HepG2 (cell line): ENCODE data around the gene ALOXE3. TPM values are rescaled to one million over a fixed set of nuclear protein-coding genes. Genes with fewer than 3 reads are reported as not detected.
A peak's percentile ranks its signal among the peaks of the same experiment; 100 is the strongest.

Source experiments
- DMAP1 ChIP-seq: IDR thresholded peaks from 2 replicates; pipeline ENCODE4 v1.6.1; 2016
- HOXD1 ChIP-seq: sonication (generic); formaldehyde crosslinking; IDR thresholded peaks from 2 replicates; pipeline ENCODE4 v1.5.0; 2020; ENCODE audit warnings: missing genetic modification reagents
- JARID2 ChIP-seq: sonication (generic); formaldehyde crosslinking; IDR thresholded peaks from 2 replicates; pipeline ENCODE4 v1.8.1; 2023; ENCODE audit warnings: missing genetic modification reagents, inconsistent platforms; ENCODE audit not compliant: insufficient replicate concordance
- KDM4B ChIP-seq: sonication (generic); formaldehyde crosslinking; IDR thresholded peaks from 2 replicates; pipeline ENCODE4 v1.4.0; 2020; ENCODE audit warnings: missing genetic modification reagents
- LCORL ChIP-seq, 2 experiments: fragments of 450-650 bp in 1 of 2; sonication (generic) in 1 of 2; formaldehyde crosslinking in 1 of 2; IDR thresholded peaks; 2 replicates each; pipeline versions ENCODE4 v1.5.0 to v1.6.1; 2017 to 2020; ENCODE audit warnings: antibody characterized with exemption in 1 of 2, missing genetic modification reagents in 1 of 2
- MAF1 ChIP-seq: sonication (generic); formaldehyde crosslinking; IDR thresholded peaks from 2 replicates; pipeline ENCODE4 v1.5.0; 2020; ENCODE audit warnings: missing genetic modification reagents, borderline replicate concordance
- MAZ ChIP-seq, 2 experiments: sonication (generic) in 1 of 2; formaldehyde crosslinking in 1 of 2; IDR thresholded peaks; 2 replicates each; pipeline versions ENCODE4 v1.5.0 to v1.6.1; 2012 to 2020; ENCODE audit warnings: low read depth in 2 of 2, mild to moderate bottlenecking in 2 of 2, borderline replicate concordance in 1 of 2, improper control_type of control experiment in 1 of 2, low read length in 1 of 2, missing genetic modification reagents in 1 of 2, moderate library complexity in 1 of 2
- MTF2 ChIP-seq: sonication (generic); formaldehyde crosslinking; IDR thresholded peaks from 2 replicates; pipeline ENCODE4 v1.5.0; 2020; ENCODE audit warnings: missing genetic modification reagents, borderline replicate concordance
- PCBP1 ChIP-seq: fragments of 200-400 bp; formaldehyde crosslinking; IDR thresholded peaks from 2 replicates; pipeline ENCODE4 v1.6.1; 2017; ENCODE audit warnings: mild to moderate bottlenecking, low read depth, low read length, borderline replicate concordance
- RARG ChIP-seq: sonication (generic); formaldehyde crosslinking; IDR thresholded peaks from 2 replicates; pipeline ENCODE4 v1.4.0; 2020; ENCODE audit warnings: low read depth, mild to moderate bottlenecking, missing genetic modification reagents
- SIN3B ChIP-seq: fragments of 150-350 bp; IDR thresholded peaks from 2 replicates; pipeline ENCODE4 v1.6.1; 2014; ENCODE audit warnings: low read length
- SMARCE1 ChIP-seq: fragments of 450-650 bp; IDR thresholded peaks from 2 replicates; pipeline ENCODE4 v1.6.1; 2017; ENCODE audit warnings: borderline replicate concordance
- TBX3 ChIP-seq: fragments of 450-650 bp; IDR thresholded peaks from 2 replicates; pipeline ENCODE4 v1.6.1; 2017; ENCODE audit warnings: antibody characterized with exemption, mild to moderate bottlenecking, inconsistent platforms, borderline replicate concordance
- TEF ChIP-seq: sonication (generic); formaldehyde crosslinking; IDR thresholded peaks from 2 replicates; pipeline ENCODE4 v1.5.0; 2020; ENCODE audit warnings: missing genetic modification reagents
- THYN1 ChIP-seq: sonication (generic); formaldehyde crosslinking; IDR thresholded peaks from 2 replicates; pipeline ENCODE4 v1.8.1; 2023; ENCODE audit warnings: low read depth, mild to moderate bottlenecking, moderate library complexity, missing genetic modification reagents, borderline replicate concordance
- YY1 ChIP-seq: IDR thresholded peaks from 2 replicates; pipeline ENCODE4 v1.6.1; 2011; ENCODE audit warnings: low read length, low read depth, moderate library complexity, mild to moderate bottlenecking; ENCODE audit not compliant: insufficient read depth, insufficient replicate concordance
- ZNF264 ChIP-seq: sonication (generic); formaldehyde crosslinking; IDR thresholded peaks from 2 replicates; pipeline ENCODE4 v1.4.0; 2020; ENCODE audit warnings: missing genetic modification reagents
- ZNF446 ChIP-seq: sonication (generic); formaldehyde crosslinking; IDR thresholded peaks from 2 replicates; pipeline ENCODE4 v1.5.0; 2020; ENCODE audit warnings: mild to moderate bottlenecking, missing genetic modification reagents
- ZNF468 ChIP-seq: sonication (generic); formaldehyde crosslinking; IDR thresholded peaks from 2 replicates; pipeline ENCODE4 v1.8.0; 2022; ENCODE audit warnings: mild to moderate bottlenecking, moderate library complexity, missing genetic modification reagents
- ZNF674 ChIP-seq: sonication (generic); formaldehyde crosslinking; IDR thresholded peaks from 2 replicates; pipeline ENCODE4 v1.5.0; 2020; ENCODE audit warnings: low read depth, mild to moderate bottlenecking, missing genetic modification reagents
- ZNF709 ChIP-seq: sonication (generic); formaldehyde crosslinking; IDR thresholded peaks from 2 replicates; pipeline ENCODE4 v1.5.0; 2020; ENCODE audit warnings: mild to moderate bottlenecking, missing genetic modification reagents
- ZNF766 ChIP-seq: sonication (generic); formaldehyde crosslinking; IDR thresholded peaks from 2 replicates; pipeline ENCODE4 v1.5.0; 2020; ENCODE audit warnings: missing genetic modification reagents, borderline replicate concordance
- ZNF792 ChIP-seq: IDR thresholded peaks from 2 replicates; pipeline ENCODE4 v1.6.1; 2016
- polyA plus RNA-seq, 8 experiments: library from polyadenylated mRNA; depleted of rRNA in 3 of 8; stranded (reverse) in 7 of 8; unstranded in 1 of 8; fragments of >200 nt; fragmentation: Illumina TruSeq in 4 of 8; extraction: Trizol in 4 of 8; gene quantifications; 2 replicates each; pipeline versions ENCODE4 v1.2.1 to v1.2.3, GENCODE V29; 2011 to 2016; ENCODE audit warnings: low read depth in 4 of 8, missing spikeins in 1 of 8, mixed read lengths in 1 of 8; ENCODE audit not compliant: insufficient read depth in 1 of 8
- total RNA-seq, 5 experiments: library from RNA; depleted of rRNA; stranded (reverse); fragments of >200 nt; fragmentation: Illumina TruSeq; extraction: Trizol; gene quantifications; 2 replicates each; pipeline ENCODE4 v1.2.3, GENCODE V29; 2016; ENCODE audit warnings: low read depth in 1 of 5
- TF ChIP-seq, protein P1 (sequence below): IDR thresholded peaks from 2 replicates; pipeline ENCODE4 v1.6.1; 2016; ENCODE audit warnings: missing compliant biosample characterization, missing genetic modification reagents, borderline replicate concordance
- TF ChIP-seq, protein P2 (sequence below): IDR thresholded peaks from 2 replicates; pipeline ENCODE4 v1.6.1; 2016; ENCODE audit warnings: low read depth, borderline replicate concordance
- TF ChIP-seq, protein P3 (sequence below): sonication (generic); formaldehyde crosslinking; IDR thresholded peaks from 2 replicates; pipeline ENCODE4 v1.8.1; 2022; ENCODE audit warnings: low read depth, mild to moderate bottlenecking, missing genetic modification reagents

Gene ALOXE3
- total and polyA plus RNA-seq, 2 of the 13 experiments (the other 11 are each of a cell fraction or from before 2014, with no cell fraction given) = 0.07 TPM; not detected in 1

DNA sequence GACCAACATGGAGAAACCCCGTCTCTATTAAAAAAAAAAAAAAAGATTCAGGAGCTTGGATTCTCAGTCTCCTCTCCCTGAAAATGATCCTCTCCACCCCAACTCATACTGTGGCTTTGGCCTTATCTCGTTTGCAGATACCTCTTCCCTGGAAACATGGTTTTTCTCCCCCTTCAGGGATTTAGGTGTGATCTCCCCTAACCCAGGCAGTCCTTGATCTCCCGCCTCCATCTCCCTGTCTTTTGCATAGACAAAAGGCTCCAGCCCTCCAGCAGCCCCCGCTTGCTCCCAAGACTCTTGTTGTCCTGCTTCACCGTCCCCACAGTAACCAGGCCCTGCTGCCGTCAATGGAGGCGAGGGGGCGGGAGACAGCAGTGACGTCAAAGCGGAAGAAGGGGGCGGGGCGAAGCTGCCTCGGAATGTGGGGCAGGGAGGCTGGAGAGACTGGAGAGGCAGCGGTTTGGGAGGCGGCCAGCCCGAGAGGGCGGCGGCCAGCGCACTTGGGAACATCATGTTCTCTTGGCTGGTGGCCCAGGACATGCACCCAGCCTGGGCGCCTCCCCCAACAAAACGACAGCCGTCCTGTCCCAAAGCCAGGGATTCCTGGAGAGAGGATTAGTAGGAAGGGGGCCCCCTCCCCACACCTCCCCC lies 35.8 kb upstream of the ALOXE3 start (continued):
- no peak for TF ChIP-seq MAF1 (CRISPR knock-in tag)
- no peak for TF ChIP-seq TEF (CRISPR knock-in tag)
- TF ChIP-seq THYN1 = no peak
- TF ChIP-seq SIN3B = no peak
- TF ChIP-seq YY1 = peak; percentile 66
- TF ChIP-seq ZNF709 (CRISPR knock-in tag) = no peak
- no peak for TF ChIP-seq DMAP1 (CRISPR knock-in tag)
- 0 out of 2 replicates have a peak, but pooled peaks have one; percentile 8 for TF ChIP-seq TBX3
- TF ChIP-seq ZNF264 (CRISPR knock-in tag) = no peak
- TF ChIP-seq MTF2 = no peak
- TF ChIP-seq ZNF446 (CRISPR knock-in tag) = no peak
- TF ChIP-seq JARID2 = no peak
- TF ChIP-seq KDM4B (CRISPR knock-in tag) = 0 out of 2 replicates have a peak, but pooled peaks have one; percentile 61
- TF ChIP-seq, protein P1, sequence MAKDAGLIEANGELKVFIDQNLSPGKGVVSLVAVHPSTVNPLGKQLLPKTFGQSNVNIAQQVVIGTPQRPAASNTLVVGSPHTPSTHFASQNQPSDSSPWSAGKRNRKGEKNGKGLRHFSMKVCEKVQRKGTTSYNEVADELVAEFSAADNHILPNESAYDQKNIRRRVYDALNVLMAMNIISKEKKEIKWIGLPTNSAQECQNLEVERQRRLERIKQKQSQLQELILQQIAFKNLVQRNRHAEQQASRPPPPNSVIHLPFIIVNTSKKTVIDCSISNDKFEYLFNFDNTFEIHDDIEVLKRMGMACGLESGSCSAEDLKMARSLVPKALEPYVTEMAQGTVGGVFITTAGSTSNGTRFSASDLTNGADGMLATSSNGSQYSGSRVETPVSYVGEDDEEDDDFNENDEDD = peak; percentile 40; the same call in 1 of the 2 replicates
- no peak for TF ChIP-seq LCORL (IDR thresholded peaks at IDR 0.05)
- TF ChIP-seq LCORL (CRISPR knock-in tag; IDR thresholded peaks at IDR 0.05) = peak; percentile 67; the same call in 1 of the 2 replicates
- no peak for TF ChIP-seq SMARCE1
- TF ChIP-seq ZNF766 (CRISPR knock-in tag) = no peak
- no peak for TF ChIP-seq RARG (CRISPR knock-in tag)
- no peak for TF ChIP-seq ZNF468 (CRISPR knock-in tag)
- TF ChIP-seq ZNF674 = no peak
- TF ChIP-seq, protein P2, sequence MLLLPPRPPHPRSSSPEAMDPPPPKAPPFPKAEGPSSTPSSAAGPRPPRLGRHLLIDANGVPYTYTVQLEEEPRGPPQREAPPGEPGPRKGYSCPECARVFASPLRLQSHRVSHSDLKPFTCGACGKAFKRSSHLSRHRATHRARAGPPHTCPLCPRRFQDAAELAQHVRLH (CRISPR knock-in tag) = no peak
- TF ChIP-seq HOXD1 (CRISPR knock-in tag) = no peak
- TF ChIP-seq MAZ (IDR thresholded peaks at IDR 0.05; ENCODE audit: borderline replicate concordance, low read depth, low read length) = peak; percentile 80; the same call in 1 of the 2 replicates
- TF ChIP-seq MAZ (CRISPR knock-in tag; IDR thresholded peaks at IDR 0.05; ENCODE audit: low read depth) = peak; percentile 28; the same call in 1 of the 2 replicates
- TF ChIP-seq, protein P3, sequence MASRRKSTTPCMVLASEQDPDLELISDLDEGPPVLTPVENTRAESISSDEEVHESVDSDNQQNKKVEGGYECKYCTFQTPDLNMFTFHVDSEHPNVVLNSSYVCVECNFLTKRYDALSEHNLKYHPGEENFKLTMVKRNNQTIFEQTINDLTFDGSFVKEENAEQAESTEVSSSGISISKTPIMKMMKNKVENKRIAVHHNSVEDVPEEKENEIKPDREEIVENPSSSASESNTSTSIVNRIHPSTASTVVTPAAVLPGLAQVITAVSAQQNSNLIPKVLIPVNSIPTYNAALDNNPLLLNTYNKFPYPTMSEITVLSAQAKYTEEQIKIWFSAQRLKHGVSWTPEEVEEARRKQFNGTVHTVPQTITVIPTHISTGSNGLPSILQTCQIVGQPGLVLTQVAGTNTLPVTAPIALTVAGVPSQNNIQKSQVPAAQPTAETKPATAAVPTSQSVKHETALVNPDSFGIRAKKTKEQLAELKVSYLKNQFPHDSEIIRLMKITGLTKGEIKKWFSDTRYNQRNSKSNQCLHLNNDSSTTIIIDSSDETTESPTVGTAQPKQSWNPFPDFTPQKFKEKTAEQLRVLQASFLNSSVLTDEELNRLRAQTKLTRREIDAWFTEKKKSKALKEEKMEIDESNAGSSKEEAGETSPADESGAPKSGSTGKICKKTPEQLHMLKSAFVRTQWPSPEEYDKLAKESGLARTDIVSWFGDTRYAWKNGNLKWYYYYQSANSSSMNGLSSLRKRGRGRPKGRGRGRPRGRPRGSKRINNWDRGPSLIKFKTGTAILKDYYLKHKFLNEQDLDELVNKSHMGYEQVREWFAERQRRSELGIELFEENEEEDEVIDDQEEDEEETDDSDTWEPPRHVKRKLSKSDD (CRISPR knock-in tag) = no peak
- TF ChIP-seq PCBP1 = 0 out of 2 replicates have a peak, but pooled peaks have one; percentile 50
- TF ChIP-seq ZNF792 (CRISPR knock-in tag) = 0 out of 2 replicates have a peak, but pooled peaks have one; percentile 26
